Measurements from ENCODE around the gene PRICKLE4. TPM values are rescaled to one million over a fixed set of nuclear protein-coding genes. Genes with fewer than 3 reads are reported as not detected.

Gene PRICKLE4
- total RNA-seq, 1 experiment from 2014 or later, result 1.5 TPM

DNA sequence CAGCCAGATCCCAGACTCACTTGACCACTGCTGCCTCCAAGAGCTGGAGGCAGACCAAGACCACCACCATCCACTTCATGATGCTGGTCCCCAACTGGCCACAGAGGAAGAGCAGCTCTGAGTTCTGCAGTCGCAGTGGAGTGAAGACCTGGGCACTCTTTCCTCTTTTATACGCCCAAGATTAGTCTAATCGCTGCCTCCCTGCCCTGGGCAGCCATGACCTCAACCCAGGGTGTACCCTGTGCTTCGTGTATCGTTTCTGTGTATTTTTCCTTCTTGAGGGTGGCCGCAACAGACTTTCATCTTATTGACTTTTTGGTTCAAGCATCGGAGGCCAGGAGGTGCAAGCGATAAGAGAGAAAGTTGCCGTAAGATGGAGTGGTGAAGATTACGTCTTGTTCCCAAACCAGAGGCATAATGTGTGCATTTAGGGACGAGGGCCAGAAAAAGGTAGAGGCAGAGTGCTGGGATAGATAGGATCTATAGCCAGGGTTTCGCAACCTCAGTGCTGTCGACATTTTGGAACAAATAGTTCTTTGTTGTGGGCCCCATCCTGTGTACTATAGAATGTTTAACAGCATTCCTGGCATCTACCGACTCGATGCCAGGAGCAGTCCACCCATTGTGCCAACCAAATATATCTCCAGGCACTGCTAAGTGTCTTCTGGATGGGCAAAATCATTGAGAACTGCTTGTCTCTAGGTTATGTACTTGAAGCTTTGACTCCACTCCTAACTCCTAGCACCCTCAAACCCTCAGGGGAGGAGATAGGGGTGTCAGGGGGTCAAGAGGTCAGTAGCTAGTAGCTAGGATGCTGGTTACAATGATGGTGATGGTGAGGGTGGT is 33.1 kb upstream of the PRICKLE4 start, which contains the start of gene PGC:
Gene PGC, minus strand, starts transcription at position 142 of the 846 bp plus-strand sequence. Its CDS starts 63 bp downstream, at position 79.
- TF ChIP-seq, protein P1, sequence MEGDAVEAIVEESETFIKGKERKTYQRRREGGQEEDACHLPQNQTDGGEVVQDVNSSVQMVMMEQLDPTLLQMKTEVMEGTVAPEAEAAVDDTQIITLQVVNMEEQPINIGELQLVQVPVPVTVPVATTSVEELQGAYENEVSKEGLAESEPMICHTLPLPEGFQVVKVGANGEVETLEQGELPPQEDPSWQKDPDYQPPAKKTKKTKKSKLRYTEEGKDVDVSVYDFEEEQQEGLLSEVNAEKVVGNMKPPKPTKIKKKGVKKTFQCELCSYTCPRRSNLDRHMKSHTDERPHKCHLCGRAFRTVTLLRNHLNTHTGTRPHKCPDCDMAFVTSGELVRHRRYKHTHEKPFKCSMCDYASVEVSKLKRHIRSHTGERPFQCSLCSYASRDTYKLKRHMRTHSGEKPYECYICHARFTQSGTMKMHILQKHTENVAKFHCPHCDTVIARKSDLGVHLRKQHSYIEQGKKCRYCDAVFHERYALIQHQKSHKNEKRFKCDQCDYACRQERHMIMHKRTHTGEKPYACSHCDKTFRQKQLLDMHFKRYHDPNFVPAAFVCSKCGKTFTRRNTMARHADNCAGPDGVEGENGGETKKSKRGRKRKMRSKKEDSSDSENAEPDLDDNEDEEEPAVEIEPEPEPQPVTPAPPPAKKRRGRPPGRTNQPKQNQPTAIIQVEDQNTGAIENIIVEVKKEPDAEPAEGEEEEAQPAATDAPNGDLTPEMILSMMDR (IDR thresholded peaks at IDR 0.05), result no peak
- peak; percentile 62; the same call in 1 of the 2 replicates for TF ChIP-seq GABPB1 (CRISPR knock-in tag; IDR thresholded peaks at IDR 0.05)
- Mint-ChIP-seq H3K27ac (no peak within 1 kb of the TSS), H3K9me3 (no peaks in the 10 kb centered on the region), H3K36me3 (no peaks in the 10 kb centered on the region), H3K27me3 (ENCODE audit: low read depth) (no peaks in the 10 kb centered on the region; the same call in 1 of the 2 replicates), H3K4me1 (no peaks in the 10 kb centered on the region), H3K4me3 (no peak within 1 kb of the TSS)
- CTCF ChIA-PET, result interaction anchor here (0.9 to 2.7 kb wide), 2 partner anchors 9 to 13 kb away, joined by 3 to 16 read pairs; partner anchors contain the start of gene TFEB
- ATAC-seq (no peak), DNase-seq (ENCODE audit: low spot score) (no peak)
- POLR2A ChIA-PET, result no interaction called here

DNA sequence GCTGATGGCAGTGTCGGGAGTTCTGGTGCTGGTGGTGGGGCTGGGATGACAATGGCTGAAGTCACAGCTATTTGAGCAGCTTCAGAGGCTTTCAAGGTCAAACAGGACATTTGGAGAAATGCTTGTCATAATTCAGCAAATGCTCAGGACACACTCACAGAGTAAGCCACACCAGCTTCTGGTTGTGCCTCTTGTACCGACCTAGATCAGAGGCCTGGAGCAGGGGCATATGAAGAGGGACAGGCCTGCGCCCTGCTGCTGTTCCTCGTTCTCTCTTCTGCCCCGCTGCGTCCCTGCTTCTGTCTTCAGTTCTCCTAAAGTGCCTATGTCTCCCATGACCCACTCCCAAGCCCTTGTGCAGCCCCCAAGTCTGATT is 32.5 kb upstream of the PRICKLE4 start:
- H3K4me1 Mint-ChIP-seq, result no peaks in the 10 kb centered on the region
- POLR2A ChIA-PET, result interaction anchor here (0.7 kb wide), 1 partner anchor 20 kb away, joined by 4 read pairs; no protein-coding TSS in a partner anchor
- ATAC-seq (no peak), DNase-seq (ENCODE audit: low spot score) (no peak)
- no peaks in the 10 kb centered on the region for H3K9me3 Mint-ChIP-seq
- H3K36me3 Mint-ChIP-seq, result no peaks in the 10 kb centered on the region
- H3K27me3 Mint-ChIP-seq (ENCODE audit: low read depth), result peaks cover under 1% of the 10 kb centered on the region; the same call in 1 of the 2 replicates
- H3K4me3 Mint-ChIP-seq, result no peak overlapping the region
- CTCF ChIA-PET, result interaction anchor here (0.9 to 2.7 kb wide), 4 partner anchors 8 to 31 kb away, joined by 3 to 16 read pairs (median 4); partner anchors contain the start of genes FRS3 and TFEB
- no peak overlapping the region for H3K27ac Mint-ChIP-seq
- no peak for TF ChIP-seq MXD4 (CRISPR knock-in tag; IDR thresholded peaks at IDR 0.05; ENCODE audit: borderline replicate concordance)
- TF ChIP-seq NFATC4 (CRISPR knock-in tag; IDR thresholded peaks at IDR 0.05), result no peak
- TF ChIP-seq, protein P2, sequence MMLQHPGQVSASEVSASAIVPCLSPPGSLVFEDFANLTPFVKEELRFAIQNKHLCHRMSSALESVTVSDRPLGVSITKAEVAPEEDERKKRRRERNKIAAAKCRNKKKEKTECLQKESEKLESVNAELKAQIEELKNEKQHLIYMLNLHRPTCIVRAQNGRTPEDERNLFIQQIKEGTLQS (CRISPR knock-in tag; conservative IDR thresholded peaks at IDR 0.05), result no peak
- no peak for TF ChIP-seq ZNF121 (CRISPR knock-in tag; IDR thresholded peaks at IDR 0.05)
- TF ChIP-seq NFE2L1 (CRISPR knock-in tag; IDR thresholded peaks at IDR 0.05), result no peak
- no peak for TF ChIP-seq SP1 (CRISPR knock-in tag; conservative IDR thresholded peaks at IDR 0.05)
- TF ChIP-seq, protein P3, sequence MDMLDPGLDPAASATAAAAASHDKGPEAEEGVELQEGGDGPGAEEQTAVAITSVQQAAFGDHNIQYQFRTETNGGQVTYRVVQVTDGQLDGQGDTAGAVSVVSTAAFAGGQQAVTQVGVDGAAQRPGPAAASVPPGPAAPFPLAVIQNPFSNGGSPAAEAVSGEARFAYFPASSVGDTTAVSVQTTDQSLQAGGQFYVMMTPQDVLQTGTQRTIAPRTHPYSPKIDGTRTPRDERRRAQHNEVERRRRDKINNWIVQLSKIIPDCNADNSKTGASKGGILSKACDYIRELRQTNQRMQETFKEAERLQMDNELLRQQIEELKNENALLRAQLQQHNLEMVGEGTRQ (CRISPR knock-in tag; IDR thresholded peaks at IDR 0.05), result no peak
- TF ChIP-seq, protein P4, sequence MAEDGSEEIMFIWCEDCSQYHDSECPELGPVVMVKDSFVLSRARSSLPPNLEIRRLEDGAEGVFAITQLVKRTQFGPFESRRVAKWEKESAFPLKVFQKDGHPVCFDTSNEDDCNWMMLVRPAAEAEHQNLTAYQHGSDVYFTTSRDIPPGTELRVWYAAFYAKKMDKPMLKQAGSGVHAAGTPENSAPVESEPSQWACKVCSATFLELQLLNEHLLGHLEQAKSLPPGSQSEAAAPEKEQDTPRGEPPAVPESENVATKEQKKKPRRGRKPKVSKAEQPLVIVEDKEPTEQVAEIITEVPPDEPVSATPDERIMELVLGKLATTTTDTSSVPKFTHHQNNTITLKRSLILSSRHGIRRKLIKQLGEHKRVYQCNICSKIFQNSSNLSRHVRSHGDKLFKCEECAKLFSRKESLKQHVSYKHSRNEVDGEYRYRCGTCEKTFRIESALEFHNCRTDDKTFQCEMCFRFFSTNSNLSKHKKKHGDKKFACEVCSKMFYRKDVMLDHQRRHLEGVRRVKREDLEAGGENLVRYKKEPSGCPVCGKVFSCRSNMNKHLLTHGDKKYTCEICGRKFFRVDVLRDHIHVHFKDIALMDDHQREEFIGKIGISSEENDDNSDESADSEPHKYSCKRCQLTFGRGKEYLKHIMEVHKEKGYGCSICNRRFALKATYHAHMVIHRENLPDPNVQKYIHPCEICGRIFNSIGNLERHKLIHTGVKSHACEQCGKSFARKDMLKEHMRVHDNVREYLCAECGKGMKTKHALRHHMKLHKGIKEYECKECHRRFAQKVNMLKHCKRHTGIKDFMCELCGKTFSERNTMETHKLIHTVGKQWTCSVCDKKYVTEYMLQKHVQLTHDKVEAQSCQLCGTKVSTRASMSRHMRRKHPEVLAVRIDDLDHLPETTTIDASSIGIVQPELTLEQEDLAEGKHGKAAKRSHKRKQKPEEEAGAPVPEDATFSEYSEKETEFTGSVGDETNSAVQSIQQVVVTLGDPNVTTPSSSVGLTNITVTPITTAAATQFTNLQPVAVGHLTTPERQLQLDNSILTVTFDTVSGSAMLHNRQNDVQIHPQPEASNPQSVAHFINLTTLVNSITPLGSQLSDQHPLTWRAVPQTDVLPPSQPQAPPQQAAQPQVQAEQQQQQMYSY (CRISPR knock-in tag; IDR thresholded peaks at IDR 0.05), result no peak
- TF ChIP-seq, protein P5, sequence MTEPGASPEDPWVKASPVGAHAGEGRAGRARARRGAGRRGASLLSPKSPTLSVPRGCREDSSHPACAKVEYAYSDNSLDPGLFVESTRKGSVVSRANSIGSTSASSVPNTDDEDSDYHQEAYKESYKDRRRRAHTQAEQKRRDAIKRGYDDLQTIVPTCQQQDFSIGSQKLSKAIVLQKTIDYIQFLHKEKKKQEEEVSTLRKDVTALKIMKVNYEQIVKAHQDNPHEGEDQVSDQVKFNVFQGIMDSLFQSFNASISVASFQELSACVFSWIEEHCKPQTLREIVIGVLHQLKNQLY (CRISPR knock-in tag; IDR thresholded peaks at IDR 0.05), result no peak
- TF ChIP-seq, protein P1 (IDR thresholded peaks at IDR 0.05), result no peak
- TF ChIP-seq, protein P6, sequence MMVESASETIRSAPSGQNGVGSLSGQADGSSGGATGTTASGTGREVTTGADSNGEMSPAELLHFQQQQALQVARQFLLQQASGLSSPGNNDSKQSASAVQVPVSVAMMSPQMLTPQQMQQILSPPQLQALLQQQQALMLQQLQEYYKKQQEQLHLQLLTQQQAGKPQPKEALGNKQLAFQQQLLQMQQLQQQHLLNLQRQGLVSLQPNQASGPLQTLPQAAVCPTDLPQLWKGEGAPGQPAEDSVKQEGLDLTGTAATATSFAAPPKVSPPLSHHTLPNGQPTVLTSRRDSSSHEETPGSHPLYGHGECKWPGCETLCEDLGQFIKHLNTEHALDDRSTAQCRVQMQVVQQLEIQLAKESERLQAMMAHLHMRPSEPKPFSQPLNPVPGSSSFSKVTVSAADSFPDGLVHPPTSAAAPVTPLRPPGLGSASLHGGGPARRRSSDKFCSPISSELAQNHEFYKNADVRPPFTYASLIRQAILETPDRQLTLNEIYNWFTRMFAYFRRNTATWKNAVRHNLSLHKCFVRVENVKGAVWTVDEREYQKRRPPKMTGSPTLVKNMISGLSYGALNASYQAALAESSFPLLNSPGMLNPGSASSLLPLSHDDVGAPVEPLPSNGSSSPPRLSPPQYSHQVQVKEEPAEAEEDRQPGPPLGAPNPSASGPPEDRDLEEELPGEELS (CRISPR knock-in tag; IDR thresholded peaks at IDR 0.05), result no peak
- TF ChIP-seq, protein P7, sequence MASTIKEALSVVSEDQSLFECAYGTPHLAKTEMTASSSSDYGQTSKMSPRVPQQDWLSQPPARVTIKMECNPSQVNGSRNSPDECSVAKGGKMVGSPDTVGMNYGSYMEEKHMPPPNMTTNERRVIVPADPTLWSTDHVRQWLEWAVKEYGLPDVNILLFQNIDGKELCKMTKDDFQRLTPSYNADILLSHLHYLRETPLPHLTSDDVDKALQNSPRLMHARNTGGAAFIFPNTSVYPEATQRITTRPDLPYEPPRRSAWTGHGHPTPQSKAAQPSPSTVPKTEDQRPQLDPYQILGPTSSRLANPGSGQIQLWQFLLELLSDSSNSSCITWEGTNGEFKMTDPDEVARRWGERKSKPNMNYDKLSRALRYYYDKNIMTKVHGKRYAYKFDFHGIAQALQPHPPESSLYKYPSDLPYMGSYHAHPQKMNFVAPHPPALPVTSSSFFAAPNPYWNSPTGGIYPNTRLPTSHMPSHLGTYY (CRISPR knock-in tag; IDR thresholded peaks at IDR 0.05), result no peak
- no peak for TF ChIP-seq PRRX2 (CRISPR knock-in tag; IDR thresholded peaks at IDR 0.05)
- TF ChIP-seq GABPB1 (CRISPR knock-in tag; IDR thresholded peaks at IDR 0.05), result no peak
